OCI-LY7 (cell line): Measurements from ENCODE around the gene ATP6V1A.

Source experiments
- CTCF ChIP-seq: fragments of 200-600 bp; sonication (generic); conservative IDR thresholded peaks from 2 replicates; pipeline ENCODE4 v1.5.1; 2014; ENCODE audit warnings: mild to moderate bottlenecking, antibody characterized with exemption, low read length, moderate library complexity, mixed read lengths
- EZH2phosphoT487 ChIP-seq: fragments of 200-600 bp; sonication (generic); IDR thresholded peaks from 2 replicates; pipeline ENCODE4 v1.6.1; 2018; ENCODE audit warnings: low read depth, borderline replicate concordance, mild to moderate bottlenecking, mixed run types, antibody characterized with exemption, low read length, moderate library complexity, mixed read lengths

- TF ChIP-seq CTCF (no peak), EZH2phosphoT487 (no peak)
Observed at GRCh38 chr3:113758389-113759024, 11.7 kb downstream of the ATP6V1A start.
